H9 (cell line): ENCODE measurements around the gene JMJD7. TPM values are rescaled to one million over a fixed set of nuclear protein-coding genes. Genes with fewer than 3 reads are reported as not detected.

Experiments used
- DNase-seq: peaks from one replicate; pipeline ENCODE4 v3.0.0-alpha.2; 2017
- H2AFZ ChIP-seq: one replicate; pipeline ENCODE4 v1.6.1; 2013; ENCODE audit warnings: mild to moderate bottlenecking, low read length, control low read depth, moderate library complexity
- H2AK5ac ChIP-seq: 2 replicates; pipeline ENCODE4 v1.6.1; 2013; ENCODE audit warnings: low read length, control low read depth, mixed read lengths; ENCODE audit not compliant: insufficient read length
- H2BK120ac ChIP-seq: one replicate; pipeline ENCODE4 v1.6.1; 2013; ENCODE audit warnings: low read depth, mild to moderate bottlenecking, low read length, control low read depth, inconsistent platforms; ENCODE audit not compliant: poor library complexity, severe bottlenecking
- H2BK12ac ChIP-seq: 2 replicates; pipeline ENCODE4 v1.6.1; 2013; ENCODE audit warnings: low read length, control low read depth, mixed read lengths, low read depth; ENCODE audit not compliant: insufficient read length
- H2BK15ac ChIP-seq: 2 replicates; pipeline ENCODE4 v1.6.1; 2013; ENCODE audit warnings: low read depth, low read length, control low read depth
- H2BK20ac ChIP-seq: one replicate; pipeline ENCODE4 v1.6.1; 2013; ENCODE audit warnings: low read depth, mild to moderate bottlenecking, low read length, control low read depth, inconsistent platforms; ENCODE audit not compliant: poor library complexity, severe bottlenecking
- H2BK5ac ChIP-seq: 2 replicates; pipeline ENCODE4 v1.6.1; 2013; ENCODE audit warnings: low read length, control low read depth, mixed read lengths; ENCODE audit not compliant: insufficient read length
- H3K14ac ChIP-seq: 2 replicates; pipeline ENCODE4 v1.6.1; 2013; ENCODE audit warnings: low read length, control low read depth; ENCODE audit not compliant: insufficient read depth
- H3K18ac ChIP-seq: 2 replicates; pipeline ENCODE4 v1.6.1; 2013; ENCODE audit warnings: low read depth, mild to moderate bottlenecking, mixed read lengths, low read length, control low read depth; ENCODE audit not compliant: insufficient read length
- H3K23ac ChIP-seq: 2 replicates; pipeline ENCODE4 v1.6.1; 2013; ENCODE audit warnings: low read length, control low read depth, mixed read lengths, low read depth; ENCODE audit not compliant: insufficient read length
- H3K23me2 ChIP-seq: 2 replicates; pipeline ENCODE4 v1.6.1; 2013; ENCODE audit warnings: low read depth, mild to moderate bottlenecking, mixed read lengths, low read length, control low read depth; ENCODE audit not compliant: insufficient read length, poor library complexity, severe bottlenecking
- H3K27ac ChIP-seq: 2 replicates; pipeline ENCODE4 v1.5.1; 2013; ENCODE audit warnings: low read length, control low read depth, mixed read lengths, low read depth; ENCODE audit not compliant: insufficient read length
- H3K27me3 ChIP-seq: 2 replicates; pipeline ENCODE4 v1.6.1; 2013; ENCODE audit warnings: low read length, control low read depth, inconsistent platforms; ENCODE audit not compliant: insufficient read depth
- H3K4ac ChIP-seq: 2 replicates; pipeline ENCODE4 v1.6.1; 2013; ENCODE audit warnings: low read depth, mild to moderate bottlenecking, control low read depth, inconsistent platforms, low read length, moderate library complexity
- H3K4me1 ChIP-seq: 2 replicates; pipeline ENCODE4 v1.6.1; 2013; ENCODE audit warnings: low read length, control low read depth, inconsistent platforms; ENCODE audit not compliant: insufficient read depth
- H3K4me2 ChIP-seq: 2 replicates; pipeline ENCODE4 v1.6.1; 2013; ENCODE audit warnings: low read length, control low read depth, mixed read lengths; ENCODE audit not compliant: insufficient read length, insufficient read depth
- H3K56ac ChIP-seq: 2 replicates; pipeline ENCODE4 v1.6.1; 2013; ENCODE audit warnings: low read depth, mild to moderate bottlenecking, mixed read lengths, low read length, control low read depth; ENCODE audit not compliant: insufficient read length
- H3K79me1 ChIP-seq: 2 replicates; pipeline ENCODE4 v1.6.1; 2013; ENCODE audit warnings: low read depth, mild to moderate bottlenecking, moderate library complexity, low read length, control low read depth, inconsistent platforms; ENCODE audit not compliant: insufficient read depth, poor library complexity, severe bottlenecking
- H3K79me2 ChIP-seq: 2 replicates; pipeline ENCODE4 v1.6.1; 2013; ENCODE audit warnings: low read length, control low read depth, inconsistent platforms; ENCODE audit not compliant: insufficient read depth
- H3K9ac ChIP-seq: 2 replicates; pipeline ENCODE4 v1.6.1; 2013; ENCODE audit warnings: low read length, control low read depth, mixed read lengths; ENCODE audit not compliant: insufficient read length; ENCODE audit errors: extremely low read depth
- H3K9me3 ChIP-seq: one replicate; pipeline ENCODE4 v1.6.1; 2013; ENCODE audit warnings: low read depth, low read length, inconsistent platforms; ENCODE audit not compliant: control insufficient read depth
- H3T11ph ChIP-seq: one replicate; pipeline ENCODE4 v1.6.1; 2013; ENCODE audit warnings: mild to moderate bottlenecking, low read length, control low read depth, inconsistent platforms
- H4K20me1 ChIP-seq: one replicate; pipeline ENCODE4 v1.6.1; 2013; ENCODE audit not compliant: control insufficient read depth, insufficient read length, insufficient read depth
- H4K5ac ChIP-seq: 2 replicates; pipeline ENCODE4 v1.6.1; 2013; ENCODE audit warnings: low read depth, mild to moderate bottlenecking, mixed read lengths, low read length, control low read depth; ENCODE audit not compliant: insufficient read length
- H4K8ac ChIP-seq: replicated peaks from 2 replicates; pipeline ENCODE4 v1.6.1; 2013; ENCODE audit warnings: low read length, control low read depth, mixed read lengths, low read depth; ENCODE audit not compliant: insufficient read length
- H4K91ac ChIP-seq: 2 replicates; pipeline ENCODE4 v1.6.1; 2013; ENCODE audit warnings: low read depth, mild to moderate bottlenecking, moderate library complexity, mixed read lengths, low read length, control low read depth; ENCODE audit not compliant: insufficient read length
- H3K27ac Mint-ChIP-seq, 3 experiments: 2 replicates in 2 of 3; 3 replicates in 1 of 3; pipeline ENCODE4 v1.8.0; 2020 to 2021; ENCODE audit warnings: mixed read lengths in 3 of 3, mild to moderate bottlenecking in 1 of 3, moderate library complexity in 1 of 3
- H3K27me3 Mint-ChIP-seq: 2 replicates; pipeline ENCODE4 v1.8.0; 2021; ENCODE audit warnings: low read depth, mild to moderate bottlenecking, moderate library complexity, mixed read lengths
- H3K36me3 Mint-ChIP-seq, 3 experiments: 2 replicates in 2 of 3; 3 replicates in 1 of 3; pipeline ENCODE4 v1.8.0; 2020 to 2021; ENCODE audit warnings: low read depth in 3 of 3, mixed read lengths in 3 of 3; ENCODE audit not compliant: insufficient read depth in 1 of 3
- H3K4me1 Mint-ChIP-seq, 2 experiments: 2 replicates each; pipeline ENCODE4 v1.8.0; 2020; ENCODE audit warnings: mixed read lengths in 2 of 2
- H3K4me3 Mint-ChIP-seq, 2 experiments: 2 replicates in 1 of 2; 3 replicates in 1 of 2; pipeline ENCODE4 v1.8.0; 2020 to 2021; ENCODE audit warnings: mild to moderate bottlenecking in 2 of 2, mixed read lengths in 2 of 2, moderate library complexity in 1 of 2
- H3K9me3 Mint-ChIP-seq, 2 experiments: 2 replicates in 1 of 2; 3 replicates in 1 of 2; pipeline ENCODE4 v1.8.0; 2020; ENCODE audit warnings: mild to moderate bottlenecking in 2 of 2, mixed read lengths in 2 of 2, moderate library complexity in 1 of 2
- WGBS: extraction: QIAGEN DNeasy Blood & Tissue Kit; methylation state at CpG from one replicate; pipeline ENCODE4 v1.1.7; 2013; ENCODE audit warnings: missing lambda C conversion rate, low lambda C conversion rate, mixed read lengths; ENCODE audit not compliant: insufficient read length; ENCODE audit errors: extremely low coverage; 5-methylcytosine and 5-hydroxymethylcytosine counted together
- total RNA-seq: library from RNA; stranded (reverse); gene quantifications from 2 replicates; pipeline ENCODE4 v1.2.1, GENCODE V29; 2021
- TF ChIP-seq, protein P1 (sequence below): fragments of 200-600 bp; sonication (generic); conservative IDR thresholded peaks from 3 replicates; pipeline ENCODE4 v1.8.0; 2021; ENCODE audit warnings: antibody characterized with exemption, mild to moderate bottlenecking

The JMJD7 gene
- total RNA-seq, 1 experiment from 2014 or later = 13.3 TPM

DNA sequence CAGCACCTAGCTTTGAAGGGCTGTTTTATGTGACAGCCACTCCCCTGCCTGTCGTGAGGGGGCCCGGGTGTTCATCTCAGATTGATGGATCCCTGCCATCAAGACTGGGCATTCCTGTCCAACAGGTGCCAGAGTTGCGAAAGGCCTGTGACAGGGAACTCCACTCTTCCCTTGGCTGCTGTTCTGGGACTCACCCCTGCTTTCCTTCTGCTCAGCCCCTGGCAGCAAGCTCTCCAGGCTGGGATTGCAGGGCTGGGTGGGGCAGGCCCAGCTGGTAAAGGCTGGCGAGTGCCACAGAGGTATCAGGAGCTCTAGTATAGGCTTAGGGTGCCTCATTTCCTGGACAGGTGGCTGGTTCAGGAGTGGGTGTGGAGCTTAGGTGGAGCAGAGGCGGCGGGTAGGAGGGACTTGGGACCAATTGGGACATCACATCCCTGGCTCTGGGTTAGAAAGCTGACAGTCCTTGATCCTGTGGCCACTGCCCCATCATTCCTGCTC, 10.6 kb downstream of the JMJD7 start, which contains the start of gene PLA2G4B:
PLA2G4B (plus strand) TSS at position 448 of the 498 bp plus-strand sequence. CDS start 67 bp downstream, outside the sequence.
- no peak within 1 kb of the TSS for H2BK20ac ChIP-seq
- no peak within 1 kb of the TSS for H2BK12ac ChIP-seq
- no peaks in the 10 kb centered on the region for H3K23me2 ChIP-seq
- H2AFZ ChIP-seq = no peak within 1 kb of the TSS
- no peak within 1 kb of the TSS for H2BK120ac ChIP-seq
- no peaks in the 10 kb centered on the region for H3K79me2 ChIP-seq
- H3K9me3 Mint-ChIP-seq = no peaks in the 10 kb centered on the region; a peak in 1 of 5 replicates
- H3K79me1 ChIP-seq = no peaks in the 10 kb centered on the region
- no peak within 1 kb of the TSS for H4K91ac ChIP-seq
- no peak within 1 kb of the TSS for H3K23ac ChIP-seq
- peaks cover 3 to 12% (median 6%) of the 10 kb centered on the region in 3 experiments; a peak in 6 of 7 replicates for H3K36me3 Mint-ChIP-seq
- no peak within 1 kb of the TSS for H2BK15ac ChIP-seq
- H3K27ac Mint-ChIP-seq = no peak within 1 kb of the TSS; a peak in 1 of 7 replicates
- H3K27me3 ChIP-seq = no peaks in the 10 kb centered on the region
- TF ChIP-seq, protein P1, sequence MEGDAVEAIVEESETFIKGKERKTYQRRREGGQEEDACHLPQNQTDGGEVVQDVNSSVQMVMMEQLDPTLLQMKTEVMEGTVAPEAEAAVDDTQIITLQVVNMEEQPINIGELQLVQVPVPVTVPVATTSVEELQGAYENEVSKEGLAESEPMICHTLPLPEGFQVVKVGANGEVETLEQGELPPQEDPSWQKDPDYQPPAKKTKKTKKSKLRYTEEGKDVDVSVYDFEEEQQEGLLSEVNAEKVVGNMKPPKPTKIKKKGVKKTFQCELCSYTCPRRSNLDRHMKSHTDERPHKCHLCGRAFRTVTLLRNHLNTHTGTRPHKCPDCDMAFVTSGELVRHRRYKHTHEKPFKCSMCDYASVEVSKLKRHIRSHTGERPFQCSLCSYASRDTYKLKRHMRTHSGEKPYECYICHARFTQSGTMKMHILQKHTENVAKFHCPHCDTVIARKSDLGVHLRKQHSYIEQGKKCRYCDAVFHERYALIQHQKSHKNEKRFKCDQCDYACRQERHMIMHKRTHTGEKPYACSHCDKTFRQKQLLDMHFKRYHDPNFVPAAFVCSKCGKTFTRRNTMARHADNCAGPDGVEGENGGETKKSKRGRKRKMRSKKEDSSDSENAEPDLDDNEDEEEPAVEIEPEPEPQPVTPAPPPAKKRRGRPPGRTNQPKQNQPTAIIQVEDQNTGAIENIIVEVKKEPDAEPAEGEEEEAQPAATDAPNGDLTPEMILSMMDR = no peak
- no peak within 1 kb of the TSS for H4K5ac ChIP-seq
- H4K8ac ChIP-seq = no peak within 1 kb of the TSS
- no peak within 1 kb of the TSS for H3K18ac ChIP-seq
- no CpG with 5 or more reads among the region's 6 CpGs for WGBS
- no peak within 1 kb of the TSS for H3K4me2 ChIP-seq
- H2AK5ac ChIP-seq = no peak within 1 kb of the TSS
- no peaks in the 10 kb centered on the region for H3K9me3 ChIP-seq
- no peak within 1 kb of the TSS for H3K27ac ChIP-seq
- H3K27me3 Mint-ChIP-seq = no peaks in the 10 kb centered on the region
- H3T11ph ChIP-seq = no peak within 1 kb of the TSS
- no peak within 1 kb of the TSS for H3K4me3 Mint-ChIP-seq
- DNase-seq = no peak
- peaks cover 2% of the 10 kb centered on the region for H4K20me1 ChIP-seq
- no peak within 1 kb of the TSS for H2BK5ac ChIP-seq
- H3K56ac ChIP-seq = no peak within 1 kb of the TSS
- no peaks in the 10 kb centered on the region for H3K4me1 ChIP-seq
- no peak within 1 kb of the TSS for H3K14ac ChIP-seq
- no peak within 1 kb of the TSS for H3K4ac ChIP-seq
- H3K9ac ChIP-seq = no peak within 1 kb of the TSS
- H3K4me1 Mint-ChIP-seq = no peaks in the 10 kb centered on the region
